Frontal cortex (tissue), 4 donors: ENCODE data around the gene IFT122. TPM values are rescaled to one million over a fixed set of nuclear protein-coding genes. Genes with fewer than 3 reads are reported as not detected.
"Not testable (repeated sequence)": the region's sequence is repeated elsewhere in the genome, so short reads cannot be mapped to it uniquely, and the experiment has no call there.

Experiments
- DNase-seq, 2 donors: peaks; one replicate each; pipeline ENCODE4 v3.0.0; 2012; ENCODE audit warnings: low spot score in 2 of 2
- FAIRE-seq: peaks from 2 replicates; lab custom pipeline; 2012; peaks lifted over from hg19 to GRCh38; lab: Jason Lieb, UNC
- total RNA-seq: library from RNA; depleted of rRNA; stranded (reverse); fragments of >200 nt; gene quantifications from one replicate; pipeline ENCODE4 v1.2.3, GENCODE V29; 2014
- donor health status: control.
- donor health status: control.
- donor health status: control.

The IFT122 gene
- total RNA-seq, 1 donor from 2014 or later = 30.2 TPM

DNA sequence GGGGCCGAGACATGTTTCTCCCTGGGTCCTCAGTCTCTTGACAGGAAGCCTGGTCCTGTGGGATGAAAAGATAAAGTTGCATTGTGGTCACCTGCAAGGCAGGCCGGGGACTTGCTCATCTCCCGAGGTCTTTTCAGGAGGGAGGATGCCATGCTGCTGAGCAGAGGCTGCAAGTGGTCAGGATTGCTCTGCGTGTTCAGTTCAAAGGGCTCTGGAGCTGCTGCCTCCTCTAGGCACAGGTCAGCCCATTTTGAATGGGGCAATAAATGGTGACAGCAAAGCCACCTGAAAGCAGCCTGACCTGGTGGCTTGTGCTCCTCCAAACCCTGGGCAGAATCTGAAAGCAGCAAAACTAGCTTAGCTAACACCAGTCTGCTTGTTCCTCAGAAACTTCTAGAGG lies 51.1 kb downstream of the IFT122 start:
- not testable (repeated sequence) for DNase-seq, FAIRE-seq

DNA sequence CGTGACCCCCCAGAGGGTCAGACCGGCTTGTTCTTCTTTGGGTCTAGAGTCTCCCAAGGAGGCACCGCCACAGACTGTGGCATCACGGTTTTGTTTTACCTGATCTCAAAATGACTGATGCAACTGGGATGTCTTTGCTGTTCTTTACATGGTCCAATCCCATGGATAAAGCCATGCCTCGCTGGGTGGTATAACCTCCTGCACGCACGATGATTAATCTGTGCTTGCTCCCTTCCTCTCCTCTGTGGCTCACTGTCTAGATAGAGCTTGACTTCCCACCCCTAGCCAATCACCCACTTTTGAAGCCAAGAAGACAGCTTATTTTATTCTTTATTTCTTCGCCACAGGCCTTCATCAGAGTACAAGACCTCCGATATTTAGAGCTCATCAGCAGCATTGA lies 51.8 kb downstream of the IFT122 start:
- FAIRE-seq = no peak

GRCh38 chr3:129492691-129493090 lies 52.7 kb downstream of the IFT122 start:
- DNase-seq (no peak), FAIRE-seq (no peak)

More for the DNA sequence above, 51.8 kb downstream of the IFT122 start:
- DNase-seq = no peak

DNA sequence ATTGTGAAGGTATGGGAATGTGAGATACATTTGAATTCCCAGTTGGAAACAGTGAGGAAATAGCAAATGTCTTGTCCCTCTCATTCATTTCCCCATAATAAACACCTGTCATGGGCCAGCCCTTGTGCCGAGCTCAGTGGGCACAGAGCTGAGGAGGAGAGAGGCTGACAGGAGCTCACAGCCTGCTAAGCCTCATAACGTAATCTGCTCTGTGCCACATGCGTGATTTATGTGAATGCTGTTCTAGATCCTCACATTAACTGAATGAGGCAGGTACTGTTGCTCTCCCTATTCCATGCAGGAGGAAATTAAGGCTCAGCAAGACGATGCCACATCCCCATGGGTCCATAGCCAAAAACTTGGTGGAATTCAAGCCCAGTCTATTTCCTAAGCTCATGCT lies 53.2 kb downstream of the IFT122 start:
- DNase-seq (no peak), FAIRE-seq (no peak)

GRCh38 chr3:129494499-129494898 lies 54.5 kb downstream of the IFT122 start:
- DNase-seq, FAIRE-seq: not testable (repeated sequence)

DNA sequence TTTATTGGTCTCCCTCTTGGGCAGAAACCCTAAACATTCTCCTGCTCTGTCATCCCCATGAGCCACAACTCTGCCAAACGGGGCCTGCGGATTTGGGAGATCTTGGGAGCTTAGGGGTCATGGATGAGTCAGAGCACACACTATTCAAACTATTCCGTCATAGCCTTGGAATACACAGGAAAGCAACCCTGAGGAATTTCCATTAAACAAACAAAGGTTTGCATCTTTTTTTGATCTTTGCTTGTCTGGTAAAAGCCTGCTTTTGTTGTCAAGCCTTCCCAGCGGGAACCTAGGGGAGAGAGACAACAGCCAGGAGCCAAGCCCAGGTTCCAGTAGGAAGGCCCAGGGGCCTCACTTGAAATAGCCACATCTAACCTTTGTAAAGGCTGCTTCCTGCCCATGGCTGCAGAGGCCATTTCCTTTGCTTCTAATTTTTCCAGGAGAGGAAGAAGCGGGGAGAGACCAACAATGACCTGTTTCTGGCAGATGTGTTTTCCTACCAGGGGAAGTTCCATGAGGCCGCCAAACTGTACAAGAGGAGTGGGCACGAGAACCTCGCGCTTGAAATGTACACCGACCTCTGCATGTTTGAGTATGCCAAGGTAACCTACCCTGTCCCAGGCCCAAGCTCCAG lies 55.1 kb downstream of the IFT122 start:
- FAIRE-seq, DNase-seq: not testable (repeated sequence)

DNA sequence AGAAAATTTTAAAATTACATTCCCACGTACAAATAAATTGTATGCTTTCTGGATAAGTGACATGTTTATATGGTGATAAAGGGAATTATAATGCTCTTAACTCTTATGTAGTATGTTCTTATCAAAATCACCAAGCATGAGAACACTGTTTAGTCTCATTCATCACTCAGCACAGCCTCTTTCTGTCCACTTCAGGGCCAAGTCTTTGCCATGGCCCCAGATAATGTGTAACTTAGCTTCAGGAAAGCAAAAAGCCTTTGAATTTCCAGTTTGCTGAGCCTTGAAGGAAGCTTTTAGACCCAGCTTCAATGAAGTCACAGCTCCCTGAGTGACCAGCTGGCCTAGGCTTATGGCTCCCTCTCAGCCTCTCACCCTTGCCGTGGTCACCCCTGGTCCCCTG lies 57.9 kb downstream of the IFT122 start:
- not testable (repeated sequence) for DNase-seq, FAIRE-seq

DNA sequence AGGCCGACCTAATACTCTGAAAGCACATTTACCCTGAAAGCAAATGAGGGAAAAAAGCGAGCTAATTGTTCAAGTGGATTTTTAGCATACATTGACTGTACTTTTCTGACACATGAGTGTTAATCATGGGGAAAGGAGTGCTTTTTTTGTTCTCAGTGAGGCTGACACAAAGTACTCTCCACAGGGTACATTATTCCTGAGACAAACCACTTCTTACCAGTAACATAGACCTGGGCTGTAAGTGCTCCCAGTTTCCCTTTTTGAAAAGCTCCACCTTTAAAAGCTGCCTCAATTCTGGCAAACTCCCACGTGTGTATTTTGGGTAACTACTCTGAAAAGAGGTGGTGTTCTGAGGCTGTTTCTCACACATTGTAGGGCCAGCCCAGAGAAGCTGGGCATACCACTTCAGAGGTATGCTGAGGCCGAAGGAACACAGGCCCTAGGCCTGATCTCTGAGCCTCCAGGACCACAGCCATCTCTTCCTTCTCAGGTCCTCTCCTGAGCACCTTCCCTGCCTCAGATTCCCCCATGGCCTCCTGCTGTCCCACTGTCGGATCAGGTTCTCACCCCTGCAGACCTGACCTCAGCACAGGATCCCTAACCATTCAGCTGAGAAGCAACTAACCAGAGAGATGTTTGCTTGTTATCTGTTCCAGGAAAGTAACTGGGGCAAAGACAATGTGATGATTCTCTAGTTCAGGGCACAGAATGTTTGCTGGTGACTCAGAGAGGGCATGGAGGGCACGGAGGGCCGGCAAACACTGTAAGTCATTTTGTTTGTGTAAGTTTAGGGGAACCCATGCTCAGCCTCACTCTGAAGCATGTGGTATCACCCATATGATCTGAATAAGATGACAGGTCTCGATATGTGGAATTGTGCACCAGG lies 58.8 kb downstream of the IFT122 start:
- not testable (repeated sequence) for DNase-seq, FAIRE-seq

DNA sequence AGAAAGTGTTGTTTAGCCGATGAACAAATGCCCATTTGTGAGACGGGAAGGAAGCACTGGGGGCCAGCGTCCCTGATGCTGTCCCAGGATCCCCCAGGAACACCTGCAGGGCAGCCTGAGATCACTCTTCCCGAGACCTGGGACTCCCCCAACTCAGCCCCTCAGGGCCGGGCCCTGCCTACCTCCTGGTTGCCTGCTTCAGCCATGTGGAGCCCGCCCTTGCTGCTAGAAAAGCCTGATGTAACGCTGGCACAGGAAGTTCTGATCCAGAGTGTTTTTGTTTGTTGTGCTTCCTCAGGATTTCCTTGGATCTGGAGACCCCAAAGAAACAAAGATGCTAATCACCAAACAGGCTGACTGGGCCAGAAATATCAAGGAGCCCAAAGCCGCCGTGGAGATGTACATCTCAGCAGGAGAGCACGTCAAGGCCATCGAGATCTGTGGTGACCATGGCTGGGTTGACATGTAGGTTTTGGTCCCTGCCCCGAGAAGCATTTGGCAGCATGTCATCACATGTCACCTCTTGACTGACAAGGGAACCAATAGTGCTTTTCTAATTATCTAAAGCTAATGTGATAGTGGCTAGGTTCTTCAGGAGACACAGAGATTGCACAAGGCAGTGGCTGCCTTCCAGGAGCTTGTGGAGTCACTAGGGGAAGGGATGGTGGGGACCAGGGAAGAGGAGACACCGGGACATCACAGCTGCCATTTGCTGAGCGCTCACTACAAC lies 59.7 kb downstream of the IFT122 start:
- not testable (repeated sequence) for FAIRE-seq, DNase-seq

DNA sequence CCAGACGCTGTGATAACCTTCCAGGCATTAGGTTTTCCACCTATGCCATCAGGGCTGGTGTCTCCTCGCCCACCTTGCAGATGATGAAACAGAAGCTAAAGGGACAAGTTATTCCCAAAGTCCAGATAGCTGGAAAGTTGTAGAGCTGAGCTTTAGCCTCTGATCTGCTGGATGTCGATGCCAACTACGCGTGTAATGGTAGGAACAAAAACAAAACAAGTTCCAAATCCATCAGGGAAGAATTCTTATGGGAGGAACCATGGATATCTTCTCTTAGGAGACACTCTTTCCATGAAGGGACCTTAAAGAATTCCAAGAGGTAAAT lies 60.3 kb downstream of the IFT122 start:
- FAIRE-seq = no peak
- DNase-seq = no peak

DNA sequence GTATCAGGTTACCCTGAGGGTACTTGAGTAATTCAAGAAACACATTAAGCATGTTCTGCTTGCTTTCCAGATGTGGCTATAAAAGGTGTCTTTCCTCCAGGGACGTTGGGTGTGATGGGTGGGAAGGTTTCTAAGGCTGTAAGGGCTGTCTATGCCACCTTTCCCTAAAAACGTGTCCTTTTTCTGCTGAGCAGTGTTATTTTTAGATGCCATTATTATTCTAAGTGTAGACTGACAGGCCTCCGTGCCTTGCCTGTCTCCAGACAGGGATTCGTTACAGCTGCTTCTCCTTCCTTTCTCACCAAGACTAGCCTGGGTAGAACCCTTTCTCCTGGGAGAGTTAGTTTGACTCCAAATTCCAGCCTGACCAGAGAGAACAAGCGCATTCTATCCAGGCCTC lies 61.6 kb downstream of the IFT122 start:
- DNase-seq = no peak
- no peak for FAIRE-seq

- DNase-seq = no peak
- no peak for FAIRE-seq
These were observed 62.8 kb downstream of the IFT122 start for GRCh38 chr3:129502641-129503408.

- FAIRE-seq = no peak
- no peak for DNase-seq
These were observed 63.7 kb downstream of the IFT122 start for GRCh38 chr3:129503471-129504291.

DNA sequence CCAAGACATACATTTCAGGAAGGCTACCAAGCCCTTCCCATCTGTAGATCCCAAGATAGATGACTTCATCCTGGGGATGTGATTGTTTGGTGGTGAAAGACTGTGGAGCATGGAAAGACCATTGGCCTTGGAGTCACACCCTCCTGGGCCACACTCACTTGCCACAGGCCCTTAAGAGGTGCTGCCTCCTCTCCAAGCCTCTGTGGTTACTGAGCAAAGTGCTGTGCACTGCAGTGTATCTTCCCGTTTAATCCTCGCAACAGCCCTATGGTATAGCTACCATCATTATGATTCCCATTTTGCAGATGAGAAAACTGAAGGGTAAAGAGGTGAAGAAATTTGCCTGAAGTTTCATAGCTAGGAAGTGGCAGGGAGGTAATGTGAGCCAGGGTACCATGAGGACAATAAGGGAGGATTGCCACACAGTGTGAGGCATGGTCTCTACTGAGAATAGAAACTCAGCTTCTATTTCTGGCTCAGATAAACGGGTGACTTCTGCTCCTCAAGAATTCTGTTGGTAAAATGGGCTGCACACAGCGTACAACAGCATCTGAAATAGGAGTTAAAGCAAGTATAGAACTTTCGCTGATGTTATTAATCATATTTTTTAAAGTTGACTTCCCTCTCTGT lies 64.6 kb downstream of the IFT122 start:
- FAIRE-seq = no peak
- no peak for DNase-seq

DNA sequence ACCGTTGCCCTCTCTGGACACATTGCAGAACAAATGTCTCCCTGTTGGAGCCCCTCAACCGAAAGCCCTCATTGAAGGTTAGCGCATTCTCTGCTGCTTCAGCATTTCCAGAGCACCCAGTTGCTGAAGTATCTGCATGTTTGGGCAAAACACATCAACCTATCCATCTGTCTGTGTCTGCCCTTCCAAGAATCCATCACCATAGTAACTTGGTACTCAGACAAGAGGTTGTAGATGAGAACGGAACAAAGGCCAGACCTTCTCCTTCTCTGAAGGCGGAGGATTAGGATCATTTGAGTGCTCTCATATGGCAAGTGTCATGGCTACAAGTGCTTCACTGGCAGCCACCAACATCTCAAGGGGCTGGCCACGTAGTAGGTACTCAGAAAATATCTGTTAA lies 65.3 kb downstream of the IFT122 start:
- FAIRE-seq (no peak), DNase-seq (no peak)

- DNase-seq = no peak
- FAIRE-seq = no peak
These were observed 66.3 kb downstream of the IFT122 start for GRCh38 chr3:129506231-129506742.

GRCh38 chr3:129507181-129507831 lies 67.3 kb downstream of the IFT122 start:
- FAIRE-seq = no peak

GRCh38 chr3:129512595-129512994 lies 72.6 kb downstream of the IFT122 start:
- DNase-seq (no peak), FAIRE-seq (no peak)

More at GRCh38 chr3:129507181-129507831, 67.3 kb downstream of the IFT122 start:
- no peak for DNase-seq
